IPS DF 4.7 (cell line): ENCODE data around the gene HDHD5.

Source experiments
- DNase-seq: peaks from one replicate; pipeline ENCODE4 v3.0.0-alpha.2; 2013; ENCODE audit warnings: low spot score; ENCODE audit errors: extremely low read depth

HDHD5 gene

DNA sequence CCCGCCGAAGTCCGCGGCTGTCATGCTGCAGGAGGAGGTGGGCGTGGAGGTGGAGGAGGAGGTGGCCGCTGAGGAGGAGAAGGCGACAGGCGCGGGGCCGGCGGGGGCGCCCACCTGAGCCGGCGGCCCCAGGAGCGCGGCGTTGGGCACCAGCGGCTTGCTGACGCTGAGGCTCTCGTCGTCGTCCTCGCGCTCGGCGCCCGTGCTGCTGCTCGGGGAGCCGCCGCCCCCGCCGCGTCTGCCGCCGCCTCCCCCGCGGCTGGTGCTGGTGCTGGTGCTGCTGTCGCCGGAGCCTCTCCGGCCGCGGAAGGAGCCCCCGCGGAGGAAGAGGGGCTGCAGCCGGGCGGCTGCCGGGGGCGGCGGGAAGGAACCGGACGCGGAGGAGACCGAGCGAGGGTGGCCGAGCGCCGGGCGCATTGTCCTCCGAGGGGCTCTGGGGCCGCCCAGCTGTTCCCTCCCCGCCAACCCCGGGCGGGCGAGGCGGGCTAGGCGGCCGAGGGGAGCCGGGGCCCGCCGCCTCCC, 38.3 kb downstream of the HDHD5 start:
- no peak for DNase-seq

GRCh38 chr22:17120281-17120680, 38.8 kb downstream of the HDHD5 start:
- DNase-seq = no peak

- no peak for DNase-seq
These were observed 39.4 kb downstream of the HDHD5 start for GRCh38 chr22:17119481-17120202.

DNA sequence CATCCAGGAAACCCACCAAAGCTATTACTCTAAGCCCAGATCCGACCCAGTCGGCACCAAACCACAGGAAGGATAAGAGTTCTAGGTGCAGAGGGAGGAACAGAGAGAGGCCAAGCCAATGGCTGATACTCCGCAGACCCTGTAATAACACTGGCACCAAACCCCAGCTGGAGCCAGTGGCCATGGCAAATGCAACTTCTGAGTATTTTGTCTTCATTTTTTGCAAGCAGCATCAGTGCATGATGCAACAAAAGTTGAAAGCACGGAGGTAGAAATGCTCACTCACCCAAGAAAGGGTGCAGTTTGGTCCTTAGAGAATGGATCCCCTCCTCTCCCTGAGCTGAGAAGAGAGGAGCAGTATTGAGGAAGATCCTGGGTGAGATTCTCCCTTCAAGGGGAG, 40.7 kb downstream of the HDHD5 start:
- no peak for DNase-seq

- DNase-seq = no peak
These were observed 41.2 kb downstream of the HDHD5 start for GRCh38 chr22:17117890-17118289.

- no peak for DNase-seq
These were observed 41.7 kb downstream of the HDHD5 start for GRCh38 chr22:17117400-17117799.

DNA sequence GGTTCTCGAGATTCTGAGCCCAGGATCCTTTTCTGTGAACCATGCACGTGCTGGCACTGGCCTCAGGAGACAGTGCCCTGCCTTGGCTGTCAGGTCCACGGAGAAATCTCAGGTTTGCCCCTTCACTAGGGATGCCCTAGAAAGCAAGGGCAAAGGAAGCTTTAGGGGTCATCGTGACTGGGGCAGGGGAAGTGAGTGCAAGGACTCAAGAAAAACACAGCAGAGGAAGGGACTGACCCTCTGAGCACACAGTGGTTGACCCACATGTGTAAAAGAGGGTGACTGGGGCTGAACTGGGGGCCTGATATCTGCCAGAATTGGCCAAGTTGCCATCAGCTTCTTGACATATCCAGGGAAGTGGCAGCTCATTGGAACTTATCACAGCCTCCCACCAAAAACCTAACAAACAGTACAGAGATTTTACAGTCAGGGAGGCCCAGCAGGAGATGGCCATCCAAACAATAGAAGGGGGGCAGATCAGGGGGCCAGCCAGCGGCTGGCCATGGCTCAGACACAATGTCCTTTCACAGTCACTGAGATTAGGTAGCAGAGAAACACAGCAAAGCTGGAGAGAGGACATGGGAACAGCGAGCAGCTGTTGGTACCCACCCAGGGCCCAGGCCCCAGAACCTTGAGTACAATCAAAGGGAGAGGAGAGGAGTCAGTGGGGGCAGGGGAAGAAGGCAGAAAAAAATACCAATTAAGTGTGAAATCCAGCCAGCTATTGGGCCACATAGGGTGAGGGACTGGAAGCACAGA, 42.3 kb downstream of the HDHD5 start:
- DNase-seq = no peak

DNA sequence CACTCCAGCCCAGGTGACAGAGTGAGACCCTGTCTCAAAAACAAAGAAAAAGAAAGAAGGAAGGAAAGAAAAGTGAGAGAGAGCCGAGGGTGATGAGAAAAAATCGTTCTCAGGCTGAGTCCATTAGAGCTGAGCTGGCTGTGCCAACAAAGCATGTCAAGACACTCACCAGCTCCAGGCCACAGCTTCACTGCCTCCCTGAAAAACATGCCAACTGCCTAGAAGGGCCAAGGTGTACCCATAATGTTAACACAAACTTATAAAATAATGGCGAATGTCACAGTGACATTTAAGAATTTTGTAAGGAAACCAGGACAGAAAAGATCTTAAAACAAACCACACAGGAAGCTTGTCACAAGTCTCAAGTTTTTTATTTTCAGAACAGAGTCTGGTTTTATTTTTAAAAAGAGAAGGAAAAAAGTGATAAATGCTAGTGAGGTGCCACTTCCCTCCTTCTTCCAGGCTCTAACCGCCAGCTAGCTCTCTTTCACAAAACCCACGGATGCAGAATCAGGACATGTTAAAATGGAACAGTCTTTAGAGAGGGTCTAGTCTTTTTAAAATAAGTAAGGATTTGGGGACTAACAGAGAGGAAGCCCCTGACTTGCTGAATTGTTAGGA, 43.0 kb downstream of the HDHD5 start:
- DNase-seq = no peak

GRCh38 chr22:17115236-17115635, 43.8 kb downstream of the HDHD5 start:
- no peak for DNase-seq

DNA sequence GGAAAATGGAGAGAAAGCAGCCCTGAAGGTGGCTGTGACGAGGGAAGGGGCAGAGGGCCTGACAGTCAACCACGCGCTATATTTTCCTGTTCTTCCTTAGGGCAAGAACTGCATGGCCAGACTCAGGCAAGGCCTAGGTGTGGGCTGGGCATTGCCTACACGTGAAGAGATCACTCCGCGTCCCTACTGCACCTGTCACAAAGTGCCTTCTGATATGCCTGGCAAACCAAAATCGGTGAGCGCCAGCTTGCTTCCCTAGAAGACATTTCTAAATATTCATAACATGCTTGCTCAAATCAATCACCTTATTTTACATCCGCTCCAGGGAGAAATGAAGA, 44.2 kb downstream of the HDHD5 start:
- DNase-seq = no peak

DNA sequence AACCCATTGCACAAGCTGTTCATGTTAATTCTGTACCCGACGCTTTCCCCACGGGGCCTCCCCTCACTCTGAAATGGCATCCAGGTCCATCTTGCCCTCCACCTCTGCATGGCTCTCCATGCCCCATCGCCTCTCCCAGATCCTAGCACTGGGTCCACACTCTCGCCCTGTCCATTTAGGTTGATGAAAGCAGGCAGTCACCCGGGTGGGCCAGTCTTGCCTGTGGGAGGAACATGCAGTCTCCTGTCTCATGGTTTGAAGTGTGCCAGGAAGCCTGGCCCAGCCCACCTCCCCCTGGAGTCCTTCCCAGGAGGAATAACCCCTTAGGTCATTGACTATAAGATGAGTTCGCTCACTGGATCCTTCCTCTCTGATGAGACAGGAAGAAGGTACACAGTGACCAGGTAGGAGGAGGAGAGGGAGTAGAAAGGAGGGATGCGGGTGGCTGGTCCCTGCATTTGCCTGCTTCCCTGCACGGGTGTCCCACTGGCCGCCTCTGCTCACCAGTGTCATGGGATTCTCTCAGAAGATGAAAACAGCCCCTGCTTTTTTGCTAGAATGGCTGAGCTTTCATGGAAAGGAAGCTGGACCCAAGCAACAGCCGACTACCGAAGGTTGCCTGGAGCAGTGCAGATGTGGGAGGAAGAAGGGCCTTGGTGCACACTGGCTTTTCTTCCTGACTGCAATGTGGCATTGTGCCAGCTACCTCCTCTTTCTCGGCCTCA, 44.7 kb downstream of the HDHD5 start:
- DNase-seq = no peak

DNA sequence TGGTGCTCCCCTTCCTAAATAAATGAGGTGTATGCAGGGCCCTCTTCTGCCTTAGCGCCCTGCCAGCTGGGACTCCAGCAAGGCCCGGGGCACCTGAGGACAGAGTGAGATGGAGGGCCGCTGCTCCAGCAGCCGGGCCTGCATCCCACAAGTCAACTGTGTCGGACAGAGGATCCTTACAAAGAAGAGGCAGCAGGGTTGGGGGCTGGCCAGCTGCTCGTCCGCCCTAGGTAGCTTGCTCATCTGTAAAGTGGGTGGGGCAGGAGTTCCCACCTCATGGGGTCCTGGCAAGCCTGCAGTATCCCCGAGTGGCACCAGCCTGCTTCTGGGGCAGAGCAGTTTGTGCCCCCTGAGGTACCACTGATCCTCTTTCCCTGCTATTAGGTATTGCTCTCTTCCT, 45.5 kb downstream of the HDHD5 start:
- no peak for DNase-seq

DNA sequence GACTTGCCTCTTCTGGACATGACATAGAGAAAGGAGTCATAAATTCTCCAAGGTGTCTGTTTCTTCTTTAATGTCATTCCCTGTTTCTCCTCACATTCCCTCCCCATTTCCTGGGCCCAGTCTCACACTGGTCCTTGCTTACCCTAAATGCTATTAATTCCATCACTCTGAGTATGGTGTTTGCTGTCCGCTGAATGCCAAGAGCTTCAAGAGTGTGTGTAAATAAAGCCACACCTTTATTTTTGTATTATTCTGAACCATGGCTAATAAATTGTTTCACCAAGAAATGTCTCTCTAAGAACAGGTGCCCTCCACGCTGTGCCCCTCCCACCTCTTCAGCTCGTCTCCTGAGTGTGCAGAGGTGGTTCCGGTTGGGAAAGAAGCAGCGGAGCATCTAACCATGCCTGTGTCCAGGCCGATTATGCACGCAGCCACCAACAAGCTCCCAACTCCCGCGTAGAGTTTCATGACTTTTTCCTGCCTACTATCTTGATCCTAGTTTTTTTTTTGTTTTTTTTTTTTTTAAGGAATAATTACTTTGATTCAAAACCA, 46.5 kb downstream of the HDHD5 start:
- no peak for DNase-seq

GRCh38 chr22:17110791-17111550, 48.1 kb downstream of the HDHD5 start:
- no peak for DNase-seq

GRCh38 chr22:17109976-17110375, 49.1 kb downstream of the HDHD5 start:
- DNase-seq = no peak

DNA sequence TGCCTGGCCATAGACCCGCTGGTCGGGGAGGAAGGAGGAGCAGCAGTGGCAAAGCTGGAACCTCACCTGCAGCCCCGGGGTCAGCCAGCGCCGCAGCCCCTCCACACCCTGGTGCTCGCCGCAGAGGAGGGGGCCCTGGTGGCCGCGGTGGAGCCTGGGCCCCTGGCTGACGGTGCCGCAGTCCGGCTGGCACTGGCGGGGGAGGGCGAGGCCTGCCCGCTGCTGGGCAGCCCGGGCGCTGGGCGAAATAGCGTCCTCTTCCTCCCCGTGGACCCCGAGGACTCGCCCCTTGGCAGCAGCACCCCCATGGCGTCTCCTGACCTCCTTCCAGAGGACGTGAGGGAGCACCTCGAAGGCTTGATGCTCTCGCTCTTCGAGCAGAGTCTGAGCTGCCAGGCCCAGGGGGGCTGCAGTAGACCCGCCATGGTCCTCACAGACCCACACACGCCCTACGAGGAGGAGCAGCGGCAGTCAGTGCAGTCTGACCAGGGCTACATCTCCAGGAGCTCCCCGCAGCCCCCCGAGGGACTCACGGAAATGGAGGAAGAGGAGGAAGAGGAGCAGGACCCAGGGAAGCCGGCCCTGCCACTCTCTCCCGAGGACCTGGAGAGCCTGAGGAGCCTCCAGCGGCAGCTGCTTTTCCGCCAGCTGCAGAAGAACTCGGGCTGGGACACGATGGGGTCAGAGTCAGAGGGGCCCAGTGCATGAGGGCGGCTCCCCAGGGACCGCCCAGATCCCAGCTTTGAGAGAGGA, 49.8 kb downstream of the HDHD5 start:
- no peak for DNase-seq

DNA sequence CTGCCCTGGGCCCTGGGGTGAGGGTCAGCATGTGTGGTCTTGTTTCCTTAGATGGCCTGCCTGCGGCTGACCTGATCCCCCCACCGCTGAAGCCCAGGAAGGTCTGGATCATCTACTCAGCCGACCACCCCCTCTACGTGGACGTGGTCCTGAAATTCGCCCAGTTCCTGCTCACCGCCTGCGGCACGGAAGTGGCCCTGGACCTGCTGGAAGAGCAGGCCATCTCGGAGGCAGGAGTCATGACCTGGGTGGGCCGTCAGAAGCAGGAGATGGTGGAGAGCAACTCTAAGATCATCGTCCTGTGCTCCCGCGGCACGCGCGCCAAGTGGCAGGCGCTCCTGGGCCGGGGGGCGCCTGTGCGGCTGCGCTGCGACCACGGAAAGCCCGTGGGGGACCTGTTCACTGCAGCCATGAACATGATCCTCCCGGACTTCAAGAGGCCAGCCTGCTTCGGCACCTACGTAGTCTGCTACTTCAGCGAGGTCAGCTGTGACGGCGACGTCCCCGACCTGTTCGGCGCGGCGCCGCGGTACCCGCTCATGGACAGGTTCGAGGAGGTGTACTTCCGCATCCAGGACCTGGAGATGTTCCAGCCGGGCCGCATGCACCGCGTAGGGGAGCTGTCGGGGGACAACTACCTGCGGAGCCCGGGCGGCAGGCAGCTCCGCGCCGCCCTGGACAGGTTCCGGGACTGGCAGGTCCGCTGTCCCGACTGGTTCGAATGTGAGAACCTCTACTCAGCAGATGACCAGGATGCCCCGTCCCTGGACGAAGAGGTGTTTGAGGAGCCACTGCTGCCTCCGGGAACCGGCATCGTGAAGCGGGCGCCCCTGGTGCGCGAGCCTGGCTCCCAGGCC, 50.6 kb downstream of the HDHD5 start:
- DNase-seq = no peak

- DNase-seq = no peak
These were observed 51.6 kb downstream of the HDHD5 start for GRCh38 chr22:17107547-17107810.

- DNase-seq = no peak
These were observed 52.1 kb downstream of the HDHD5 start for GRCh38 chr22:17106785-17107546.
